Osteoblast (primary cell): Measurements from ENCODE around the gene PRPF6. TPM values are rescaled to one million over a fixed set of nuclear protein-coding genes. Genes with fewer than 3 reads are reported as not detected.

Source experiments
- DNase-seq: peaks from one replicate; pipeline ENCODE4 v3.0.0; 2011; ENCODE audit warnings: low spot score, mixed read lengths; ENCODE audit not compliant: insufficient read length; ENCODE audit errors: missing footprints
- H2AFZ ChIP-seq: 2 replicates; pipeline ENCODE4 v1.6.0; 2011; ENCODE audit warnings: mild to moderate bottlenecking, low read length
- H3K27ac ChIP-seq: 2 replicates; pipeline ENCODE4 v1.5.1; 2011; ENCODE audit warnings: mild to moderate bottlenecking, low read depth, low read length, moderate library complexity
- H3K27me3 ChIP-seq: 2 replicates; pipeline ENCODE4 v1.6.0; 2012; ENCODE audit warnings: mild to moderate bottlenecking, control low read depth, inconsistent platforms, low read length, moderate library complexity; ENCODE audit not compliant: insufficient read depth
- H3K36me3 ChIP-seq: 2 replicates; pipeline ENCODE4 v1.5.1; 2011; ENCODE audit warnings: mild to moderate bottlenecking, low read length, control low read depth, moderate library complexity; ENCODE audit not compliant: insufficient read depth
- H3K4me1 ChIP-seq: 2 replicates; pipeline ENCODE4 v1.5.1; 2011; ENCODE audit warnings: mild to moderate bottlenecking, low read length, control low read depth, moderate library complexity; ENCODE audit not compliant: insufficient read depth
- H3K4me2 ChIP-seq: 2 replicates; pipeline ENCODE4 v1.6.0; 2011; ENCODE audit warnings: mild to moderate bottlenecking, low read length; ENCODE audit not compliant: insufficient read depth
- H3K4me3 ChIP-seq: fragments of 200-600 bp; sonication (generic); 3 replicates; pipeline ENCODE4 v1.5.1; 2012; ENCODE audit warnings: mild to moderate bottlenecking, low read length, inconsistent platforms; ENCODE audit not compliant: insufficient read depth
- H3K79me2 ChIP-seq: 2 replicates; pipeline ENCODE4 v1.6.0; 2012; ENCODE audit warnings: mild to moderate bottlenecking, low read length, control low read depth, inconsistent platforms; ENCODE audit not compliant: insufficient read depth
- H3K9me3 ChIP-seq: 2 replicates; pipeline ENCODE4 v1.5.1; 2011; ENCODE audit warnings: low read depth, low read length, control low read depth
- H4K20me1 ChIP-seq: 2 replicates; pipeline ENCODE4 v1.6.0; 2012; ENCODE audit warnings: mild to moderate bottlenecking, low read length, control low read depth; ENCODE audit not compliant: insufficient read depth
- total RNA-seq: library from RNA; depleted of rRNA; stranded (reverse); fragments of >200 nt; gene quantifications from 2 replicates; pipeline ENCODE4 v1.2.3, GENCODE V29; 2012
- TF ChIP-seq, protein P1 (sequence below): IDR thresholded peaks from 2 replicates; pipeline ENCODE4 v1.5.1; 2011; ENCODE audit warnings: mild to moderate bottlenecking, low read depth, low read length, moderate library complexity; ENCODE audit errors: extremely low read depth

Gene PRPF6
- total RNA-seq, 1 donor = 56.1 TPM

DNA sequence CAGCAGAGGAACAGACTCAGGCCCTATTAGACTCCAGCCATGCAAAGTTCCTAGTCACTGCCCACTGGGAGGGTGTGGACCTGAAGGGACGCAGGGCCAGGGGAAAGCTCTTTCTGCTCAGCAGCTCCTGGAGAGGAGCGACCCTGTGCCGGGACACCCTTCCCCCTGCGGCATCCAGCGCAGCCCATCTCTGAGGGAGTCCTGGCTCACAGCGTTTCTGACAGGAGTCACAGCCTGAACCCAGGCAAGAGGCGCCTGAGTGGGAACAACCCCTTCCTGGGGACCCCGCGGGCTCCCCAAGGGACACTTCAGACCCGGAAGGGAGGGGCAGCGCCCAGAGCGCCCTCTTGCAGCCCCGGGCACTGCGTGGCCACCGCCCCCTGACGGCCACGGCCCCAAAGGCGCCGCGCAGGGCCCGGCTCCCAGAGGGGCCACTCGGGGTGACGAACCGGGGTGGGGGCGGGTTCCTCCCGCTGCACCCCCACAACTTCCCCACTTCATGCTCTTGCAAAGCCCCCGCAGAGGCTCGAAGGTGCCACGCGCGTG is 25.6 kb upstream of the PRPF6 start:
- H2AFZ ChIP-seq = no peak overlapping the region
- peaks cover 42% of the 10 kb centered on the region for H4K20me1 ChIP-seq
- peak; percentile 98 for DNase-seq
- peak overlapping the region; percentile 71 for H3K27ac ChIP-seq
- peaks cover 13% of the 10 kb centered on the region for H3K36me3 ChIP-seq
- TF ChIP-seq, protein P1, sequence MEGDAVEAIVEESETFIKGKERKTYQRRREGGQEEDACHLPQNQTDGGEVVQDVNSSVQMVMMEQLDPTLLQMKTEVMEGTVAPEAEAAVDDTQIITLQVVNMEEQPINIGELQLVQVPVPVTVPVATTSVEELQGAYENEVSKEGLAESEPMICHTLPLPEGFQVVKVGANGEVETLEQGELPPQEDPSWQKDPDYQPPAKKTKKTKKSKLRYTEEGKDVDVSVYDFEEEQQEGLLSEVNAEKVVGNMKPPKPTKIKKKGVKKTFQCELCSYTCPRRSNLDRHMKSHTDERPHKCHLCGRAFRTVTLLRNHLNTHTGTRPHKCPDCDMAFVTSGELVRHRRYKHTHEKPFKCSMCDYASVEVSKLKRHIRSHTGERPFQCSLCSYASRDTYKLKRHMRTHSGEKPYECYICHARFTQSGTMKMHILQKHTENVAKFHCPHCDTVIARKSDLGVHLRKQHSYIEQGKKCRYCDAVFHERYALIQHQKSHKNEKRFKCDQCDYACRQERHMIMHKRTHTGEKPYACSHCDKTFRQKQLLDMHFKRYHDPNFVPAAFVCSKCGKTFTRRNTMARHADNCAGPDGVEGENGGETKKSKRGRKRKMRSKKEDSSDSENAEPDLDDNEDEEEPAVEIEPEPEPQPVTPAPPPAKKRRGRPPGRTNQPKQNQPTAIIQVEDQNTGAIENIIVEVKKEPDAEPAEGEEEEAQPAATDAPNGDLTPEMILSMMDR = peak; percentile 23
- peaks cover 54% of the 10 kb centered on the region for H3K79me2 ChIP-seq
- peak overlapping the region; percentile 96 for H3K4me3 ChIP-seq
- no peaks in the 10 kb centered on the region for H3K27me3 ChIP-seq
- H3K4me1 ChIP-seq = peaks cover 13% of the 10 kb centered on the region
- no peaks in the 10 kb centered on the region for H3K9me3 ChIP-seq
- H3K4me2 ChIP-seq = peak overlapping the region; percentile 94

DNA sequence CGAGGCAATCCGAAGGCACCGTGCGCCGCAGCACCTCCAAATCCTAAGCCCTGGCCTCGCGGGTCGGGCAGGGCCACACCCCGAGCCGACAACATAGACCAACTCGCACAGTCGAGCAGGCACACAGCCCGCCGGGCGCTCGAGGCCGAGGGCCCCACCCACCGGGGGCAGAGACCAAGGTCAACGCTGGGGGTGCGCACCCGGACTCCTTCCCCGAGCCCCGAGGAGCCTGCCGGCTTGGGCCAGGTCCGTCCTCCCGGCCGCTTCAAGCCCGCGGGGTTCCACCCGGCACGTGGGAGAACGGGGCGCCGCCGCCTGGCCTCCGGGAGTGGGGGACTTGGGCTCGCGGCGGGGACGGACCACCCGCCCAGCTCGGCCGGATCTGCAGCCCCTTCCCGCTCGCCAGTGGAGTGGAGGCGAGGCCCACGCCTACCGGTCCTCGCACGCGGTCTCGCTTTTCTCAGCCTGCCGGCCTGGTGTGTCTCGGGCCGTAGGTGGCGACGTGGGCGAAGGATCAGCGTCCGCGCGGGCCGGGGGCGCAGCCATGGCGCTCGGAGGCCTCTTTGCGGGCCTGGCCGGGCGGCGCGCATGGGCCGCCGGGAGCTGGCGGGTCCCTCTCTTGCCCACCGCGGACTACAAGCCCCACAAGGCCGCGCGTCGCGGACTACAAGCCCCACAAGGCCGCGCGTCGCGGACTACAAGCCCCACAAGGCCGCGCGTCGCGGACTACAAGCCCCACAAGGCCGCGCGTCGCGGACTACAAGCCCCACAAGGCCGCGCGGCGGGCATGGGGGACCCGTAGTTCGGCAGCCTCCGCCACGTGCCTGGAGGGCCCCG is 24.9 kb upstream of the PRPF6 start, which contains the start of gene UCKL1:
Gene UCKL1 (minus strand): TSS at position 590 of the 837 bp plus-strand sequence. CDS start 44 bp downstream, at position 546.
- peaks cover 47% of the 10 kb centered on the region for H3K79me2 ChIP-seq
- peak; percentile 100 for DNase-seq
- peak within 1 kb of the TSS; percentile 96 for H3K4me3 ChIP-seq
- peak within 1 kb of the TSS; percentile 94 for H3K4me2 ChIP-seq
- no peaks in the 10 kb centered on the region for H3K9me3 ChIP-seq
- peaks cover 13% of the 10 kb centered on the region for H3K4me1 ChIP-seq
- H3K36me3 ChIP-seq = peaks cover 13% of the 10 kb centered on the region
- TF ChIP-seq, protein P1 = no peak
- H2AFZ ChIP-seq = peak within 1 kb of the TSS; percentile 77
- H3K27ac ChIP-seq = peak within 1 kb of the TSS; percentile 71
- H3K27me3 ChIP-seq = no peaks in the 10 kb centered on the region
- H4K20me1 ChIP-seq = peaks cover 35% of the 10 kb centered on the region

DNA sequence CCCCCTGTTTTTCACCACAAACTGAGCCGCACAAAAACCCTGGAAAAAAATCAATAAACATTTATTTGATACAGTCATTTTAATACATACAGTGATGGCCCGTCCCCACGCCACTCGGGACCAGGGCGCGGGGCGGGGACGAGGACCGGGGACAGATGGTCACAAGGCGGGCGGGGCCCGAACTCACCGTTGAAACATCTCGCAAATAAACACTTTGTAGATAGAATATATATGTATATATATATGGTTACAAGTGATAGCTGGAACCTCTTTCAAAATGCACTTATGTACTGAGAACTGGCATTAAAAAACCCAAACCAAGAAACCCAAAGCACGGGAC is 24.3 kb upstream of the PRPF6 start:
- no peaks in the 10 kb centered on the region for H3K27me3 ChIP-seq
- H2AFZ ChIP-seq = no peak overlapping the region
- peak overlapping the region; percentile 87 for H3K4me2 ChIP-seq
- H3K4me3 ChIP-seq = peak overlapping the region; percentile 72
- peaks cover 41% of the 10 kb centered on the region for H3K79me2 ChIP-seq
- H3K9me3 ChIP-seq = no peaks in the 10 kb centered on the region
- H3K27ac ChIP-seq = peak overlapping the region; percentile 51
- peaks cover 30% of the 10 kb centered on the region for H4K20me1 ChIP-seq
- peaks cover 13% of the 10 kb centered on the region for H3K36me3 ChIP-seq
- DNase-seq = no peak
- TF ChIP-seq, protein P1 = no peak
- H3K4me1 ChIP-seq = peaks cover 13% of the 10 kb centered on the region
